GM19468 (cell line): ENCODE results near the gene MORF4L2.
"Not testable (repeated sequence)": the region's sequence is repeated elsewhere in the genome, so short reads cannot be mapped to it uniquely, and the experiment has no call there.

Experiments used
- ATAC-seq: cut with Tn5 transposase; IDR thresholded peaks from one replicate; pipeline ENCODE4 v1.9.1; 2021; ENCODE audit warnings: mild to moderate bottlenecking, moderate library complexity, moderate number of reproducible peaks; ENCODE audit not compliant: unreplicated experiment; ENCODE audit errors: extremely low read depth

The MORF4L2 gene

GRCh38 chrX:103681443-103681842, 5.1 kb downstream of the MORF4L2 start:
- no peak for ATAC-seq

- no peak for ATAC-seq
Measured at GRCh38 chrX:103678199-103678993, 8.1 kb downstream of the MORF4L2 start.

GRCh38 chrX:103674531-103675454, 11.7 kb downstream of the MORF4L2 start:
- ATAC-seq, result no peak

GRCh38 chrX:103669745-103670144, 16.8 kb downstream of the MORF4L2 start:
- no peak for ATAC-seq

- no peak for ATAC-seq
Measured at GRCh38 chrX:103666202-103667107, 20.0 kb downstream of the MORF4L2 start.

- ATAC-seq, result no peak
Measured at GRCh38 chrX:103663981-103664762, 22.3 kb downstream of the MORF4L2 start.

- not testable (repeated sequence) for ATAC-seq
Measured at GRCh38 chrX:103659460-103659859, 27.0 kb downstream of the MORF4L2 start.

GRCh38 chrX:103658681-103659433, 27.6 kb downstream of the MORF4L2 start:
- ATAC-seq, result no peak

- not testable (repeated sequence) for ATAC-seq
Measured at GRCh38 chrX:103657066-103657465, 29.4 kb downstream of the MORF4L2 start.

- no peak for ATAC-seq
Measured at GRCh38 chrX:103656617-103657016, 29.9 kb downstream of the MORF4L2 start.

GRCh38 chrX:103655230-103656000, 31.1 kb downstream of the MORF4L2 start:
- not testable (repeated sequence) for ATAC-seq

GRCh38 chrX:103651151-103651773, 35.2 kb downstream of the MORF4L2 start:
- ATAC-seq, result no peak

- ATAC-seq, result no peak
Measured at GRCh38 chrX:103647630-103648029, 38.9 kb downstream of the MORF4L2 start.

- no peak for ATAC-seq
Measured at GRCh38 chrX:103644125-103644524, 42.4 kb downstream of the MORF4L2 start.

GRCh38 chrX:103640401-103641155, 45.9 kb downstream of the MORF4L2 start:
- ATAC-seq, result no peak

- not testable (repeated sequence) for ATAC-seq
Measured at GRCh38 chrX:103638479-103639346, 47.8 kb downstream of the MORF4L2 start.
